Neural progenitor cell (in vitro differentiated cells): ENCODE results near the gene BCAS3. TPM values are rescaled to one million over a fixed set of nuclear protein-coding genes. Genes with fewer than 3 reads are reported as not detected.

ENCODE experiments used
- DNase-seq: peaks from one replicate; pipeline ENCODE4 v3.0.0-alpha.2; 2016; ENCODE audit warnings: low spot score
- H2AFZ ChIP-seq: fragments of 200-600 bp; sonication (generic); replicated peaks from 2 replicates; pipeline ENCODE4 v1.6.1; 2016; ENCODE audit warnings: antibody characterized with exemption
- H3F3A ChIP-seq: fragments of 200-600 bp; sonication (generic); 2 replicates; pipeline ENCODE4 v1.6.1; 2016; ENCODE audit warnings: antibody characterized with exemption, low read depth
- H3K27ac ChIP-seq: fragments of 200-600 bp; sonication (generic); 2 replicates; pipeline ENCODE4 v1.5.1; 2016; ENCODE audit warnings: mild to moderate bottlenecking
- H3K27me3 ChIP-seq: fragments of 200-600 bp; sonication (generic); 2 replicates; pipeline ENCODE4 v1.6.1; 2016; ENCODE audit warnings: mild to moderate bottlenecking, moderate library complexity
- H3K36me3 ChIP-seq: fragments of 200-600 bp; sonication (generic); 2 replicates; pipeline ENCODE4 v1.5.1; 2016
- H3K4me1 ChIP-seq: fragments of 200-600 bp; sonication (generic); 2 replicates; pipeline ENCODE4 v1.6.1; 2016; ENCODE audit warnings: mixed run types
- H3K4me2 ChIP-seq: fragments of 200-600 bp; sonication (generic); 2 replicates; pipeline ENCODE4 v1.6.1; 2016
- H3K4me3 ChIP-seq: fragments of 200-600 bp; sonication (generic); 2 replicates; pipeline ENCODE4 v1.5.1; 2016
- H3K79me2 ChIP-seq: fragments of 200-600 bp; sonication (generic); 2 replicates; pipeline ENCODE4 v1.6.1; 2016; ENCODE audit warnings: low read depth
- H3K9ac ChIP-seq: fragments of 200-600 bp; sonication (generic); 2 replicates; pipeline ENCODE4 v1.6.1; 2016
- H3K9me3 ChIP-seq: fragments of 200-600 bp; sonication (generic); 2 replicates; pipeline ENCODE4 v1.5.1; 2016; ENCODE audit warnings: low read depth
- H4K20me1 ChIP-seq: fragments of 200-600 bp; sonication (generic); 2 replicates; pipeline ENCODE4 v1.6.1; 2016; ENCODE audit warnings: low read depth
- H3K27ac Mint-ChIP-seq: 3 replicates; pipeline ENCODE4 v1.8.0; 2021; ENCODE audit warnings: mixed read lengths
- H3K27me3 Mint-ChIP-seq: 2 replicates; pipeline ENCODE4 v1.8.0; 2022; ENCODE audit warnings: low read depth, mild to moderate bottlenecking, inconsistent platforms, moderate library complexity, mixed read lengths; ENCODE audit not compliant: insufficient read depth
- H3K36me3 Mint-ChIP-seq: 3 replicates; pipeline ENCODE4 v1.8.0; 2021; ENCODE audit warnings: mixed read lengths
- H3K4me1 Mint-ChIP-seq: 3 replicates; pipeline ENCODE4 v1.8.0; 2021; ENCODE audit warnings: mixed read lengths
- H3K4me3 Mint-ChIP-seq: 3 replicates; pipeline ENCODE4 v1.8.0; 2021; ENCODE audit warnings: mild to moderate bottlenecking, moderate library complexity, mixed read lengths
- H3K9me3 Mint-ChIP-seq: 3 replicates; pipeline ENCODE4 v1.8.0; 2020; ENCODE audit warnings: mixed read lengths
- CTCF ChIP-seq: fragments of 200-600 bp; sonication (generic); IDR thresholded peaks from 2 replicates; pipeline ENCODE4 v1.5.1; 2017; ENCODE audit warnings: antibody characterized with exemption, mild to moderate bottlenecking
- EZH2 ChIP-seq: fragments of 200-600 bp; sonication (generic); IDR thresholded peaks from 2 replicates; pipeline ENCODE4 v1.6.1; 2017; ENCODE audit warnings: antibody characterized with exemption, mild to moderate bottlenecking, moderate library complexity
- EZH2phosphoT487 ChIP-seq: fragments of 200-600 bp; sonication (generic); IDR thresholded peaks from 2 replicates; pipeline ENCODE4 v1.6.1; 2017; ENCODE audit warnings: antibody characterized with exemption
- total RNA-seq: library from RNA; depleted of rRNA; stranded (reverse); fragments of >200 nt; gene quantifications from 2 replicates; pipeline ENCODE4 v1.2.3, GENCODE V29; 2015; ENCODE audit warnings: low replicate concordance

Gene BCAS3
- total RNA-seq, 1 donor from 2014 or later: 60.9 TPM

- Histone ChIP-seq H3K27me3 (no peaks in the 10 kb centered on the region), H3K4me1 (peaks cover 3% of the 10 kb centered on the region), H2AFZ (no peak overlapping the region), H3F3A (peaks cover 41% of the 10 kb centered on the region), H3K4me2 (no peak overlapping the region), H3K4me3 (no peak overlapping the region), H3K9me3 (no peaks in the 10 kb centered on the region), H3K79me2 (peaks cover 58% of the 10 kb centered on the region), H3K27ac (no peak overlapping the region), H3K36me3 (no peaks in the 10 kb centered on the region), H4K20me1 (peaks cover 52% of the 10 kb centered on the region), H3K9ac (no peak overlapping the region)
- Mint-ChIP-seq H3K27ac (no peak overlapping the region), H3K36me3 (peaks cover 2% of the 10 kb centered on the region), H3K27me3 (no peaks in the 10 kb centered on the region), H3K4me3 (no peak overlapping the region), H3K4me1 (peaks cover 4% of the 10 kb centered on the region), H3K9me3 (no peaks in the 10 kb centered on the region)
- TF ChIP-seq EZH2phosphoT487 (no peak), EZH2 (no peak), CTCF (peak; percentile 53)
- DNase-seq: peak; percentile 20
These were observed 37.1 kb upstream of the BCAS3 start for GRCh38 chr17:60640503-60640902.

- Histone ChIP-seq H3K4me3 (no peak overlapping the region), H3K4me1 (peaks cover 3% of the 10 kb centered on the region), H3K9me3 (no peaks in the 10 kb centered on the region), H2AFZ (no peak overlapping the region), H3F3A (peaks cover 38% of the 10 kb centered on the region), H4K20me1 (peaks cover 52% of the 10 kb centered on the region), H3K27me3 (no peaks in the 10 kb centered on the region), H3K4me2 (no peak overlapping the region), H3K27ac (no peak overlapping the region), H3K36me3 (no peaks in the 10 kb centered on the region), H3K9ac (no peak overlapping the region), H3K79me2 (peaks cover 60% of the 10 kb centered on the region)
- peaks cover 2% of the 10 kb centered on the region for H3K36me3 Mint-ChIP-seq
- no peak for DNase-seq
- H3K4me3 Mint-ChIP-seq: no peak overlapping the region
- H3K4me1 Mint-ChIP-seq: peaks cover 6% of the 10 kb centered on the region
- no peaks in the 10 kb centered on the region for H3K9me3 Mint-ChIP-seq
- H3K27ac Mint-ChIP-seq: no peak overlapping the region
- no peaks in the 10 kb centered on the region for H3K27me3 Mint-ChIP-seq
- TF ChIP-seq EZH2 (no peak), CTCF (no peak), EZH2phosphoT487 (no peak)
These were observed 36.5 kb upstream of the BCAS3 start for GRCh38 chr17:60641126-60641525.

GRCh38 chr17:60641810-60642220, 35.8 kb upstream of the BCAS3 start:
- Histone ChIP-seq H3F3A (peaks cover 38% of the 10 kb centered on the region), H3K27me3 (no peaks in the 10 kb centered on the region), H3K4me3 (no peak overlapping the region), H2AFZ (no peak overlapping the region), H3K79me2 (peaks cover 66% of the 10 kb centered on the region), H4K20me1 (peaks cover 53% of the 10 kb centered on the region), H3K27ac (no peak overlapping the region), H3K9me3 (no peaks in the 10 kb centered on the region), H3K9ac (no peak overlapping the region), H3K4me2 (no peak overlapping the region), H3K36me3 (no peaks in the 10 kb centered on the region), H3K4me1 (peaks cover 3% of the 10 kb centered on the region)
- H3K27me3 Mint-ChIP-seq: no peaks in the 10 kb centered on the region
- H3K4me3 Mint-ChIP-seq: no peak overlapping the region
- H3K9me3 Mint-ChIP-seq: no peaks in the 10 kb centered on the region
- H3K27ac Mint-ChIP-seq: no peak overlapping the region
- DNase-seq: peak; percentile 78
- H3K36me3 Mint-ChIP-seq: peaks cover 2% of the 10 kb centered on the region
- peak; percentile 73 for TF ChIP-seq CTCF
- TF ChIP-seq EZH2phosphoT487: no peak
- peaks cover 7% of the 10 kb centered on the region for H3K4me1 Mint-ChIP-seq
